HepG2 (cell line): ENCODE results near the gene NSMCE1. TPM values are rescaled to one million over a fixed set of nuclear protein-coding genes. Genes with fewer than 3 reads are reported as not detected.
A peak's percentile ranks its signal among the peaks of the same experiment; 100 is the strongest.

Source experiments
- ATF6 ChIP-seq: sonication (generic); formaldehyde crosslinking; conservative IDR thresholded peaks from 2 replicates; pipeline ENCODE4 v1.4.0; 2020; ENCODE audit warnings: missing genetic modification reagents
- CHD2 ChIP-seq: IDR thresholded peaks from 2 replicates; pipeline ENCODE4 v1.6.1; 2011; ENCODE audit warnings: low read depth, low read length, improper control_type of control experiment
- HNRNPH1 ChIP-seq: fragments of 200-400 bp; formaldehyde crosslinking; optimal IDR thresholded peaks from 2 replicates; pipeline ENCODE3; 2017; ENCODE audit warnings: mild to moderate bottlenecking, low read depth, low read length
- HNRNPUL1 ChIP-seq: fragments of 200-400 bp; formaldehyde crosslinking; IDR thresholded peaks from 2 replicates; pipeline ENCODE4 v1.6.1; 2017; ENCODE audit warnings: low read depth, mild to moderate bottlenecking, low read length, moderate library complexity
- JARID2 ChIP-seq: sonication (generic); formaldehyde crosslinking; IDR thresholded peaks from 2 replicates; pipeline ENCODE4 v1.8.1; 2023; ENCODE audit warnings: missing genetic modification reagents, inconsistent platforms; ENCODE audit not compliant: insufficient replicate concordance
- MAFK ChIP-seq, 2 experiments: IDR thresholded peaks in 1 of 2; conservative IDR thresholded peaks in 1 of 2; 2 replicates each; pipeline ENCODE4 v1.6.1; 2011; ENCODE audit warnings: improper control_type of control experiment in 2 of 2, low read length in 2 of 2
- MZF1 ChIP-seq: sonication (generic); formaldehyde crosslinking; IDR thresholded peaks from 2 replicates; pipeline ENCODE4 v1.8.1; 2023; ENCODE audit warnings: mild to moderate bottlenecking, missing genetic modification reagents, borderline replicate concordance
- RAD51 ChIP-seq: fragments of 450-650 bp; IDR thresholded peaks from 2 replicates; pipeline ENCODE4 v1.6.1; 2016; ENCODE audit warnings: borderline replicate concordance
- RBAK ChIP-seq: sonication (generic); formaldehyde crosslinking; IDR thresholded peaks from 2 replicates; pipeline ENCODE4 v1.5.1; 2020; ENCODE audit warnings: mild to moderate bottlenecking, missing genetic modification reagents
- SIX4 ChIP-seq: sonication (generic); formaldehyde crosslinking; IDR thresholded peaks from 2 replicates; pipeline ENCODE4 v1.4.0; 2020; ENCODE audit warnings: missing genetic modification reagents
- TAF15 ChIP-seq: fragments of 200-400 bp; formaldehyde crosslinking; IDR thresholded peaks from one replicate; pipeline ENCODE4 v1.6.1; 2018; ENCODE audit warnings: mild to moderate bottlenecking, low read depth, low read length; ENCODE audit not compliant: poor library complexity, severe bottlenecking
- ZBTB8A ChIP-seq: sonication (generic); formaldehyde crosslinking; IDR thresholded peaks from 2 replicates; pipeline ENCODE4 v1.4.0; 2020; ENCODE audit warnings: mild to moderate bottlenecking, low read depth, missing genetic modification reagents, borderline replicate concordance
- ZNF234 ChIP-seq: sonication (generic); formaldehyde crosslinking; conservative IDR thresholded peaks from 2 replicates; pipeline ENCODE4 v1.5.1; 2020; ENCODE audit warnings: mild to moderate bottlenecking, missing genetic modification reagents
- ZNF556 ChIP-seq: sonication (generic); formaldehyde crosslinking; IDR thresholded peaks from 2 replicates; pipeline ENCODE4 v1.4.0; 2020; ENCODE audit warnings: mild to moderate bottlenecking, missing genetic modification reagents, borderline replicate concordance
- ZNF557 ChIP-seq: sonication (generic); formaldehyde crosslinking; IDR thresholded peaks from 2 replicates; pipeline ENCODE4 v1.4.0; 2020; ENCODE audit warnings: missing genetic modification reagents
- ZNF720 ChIP-seq: sonication (generic); formaldehyde crosslinking; IDR thresholded peaks from 2 replicates; pipeline ENCODE4 v1.4.0; 2020; ENCODE audit warnings: missing genetic modification reagents
- ZNF775 ChIP-seq: sonication (generic); formaldehyde crosslinking; IDR thresholded peaks from 2 replicates; pipeline ENCODE4 v1.4.0; 2020; ENCODE audit warnings: missing genetic modification reagents, mild to moderate bottlenecking, moderate library complexity, borderline replicate concordance
- ZNF777 ChIP-seq: sonication (generic); formaldehyde crosslinking; IDR thresholded peaks from 2 replicates; pipeline ENCODE4 v1.4.0; 2020; ENCODE audit warnings: missing genetic modification reagents
- ZNF816 ChIP-seq: sonication (generic); formaldehyde crosslinking; IDR thresholded peaks from 2 replicates; pipeline ENCODE4 v1.8.0; 2022; ENCODE audit warnings: missing genetic modification reagents, mild to moderate bottlenecking, borderline replicate concordance
- polyA plus RNA-seq, 8 experiments: library from polyadenylated mRNA; depleted of rRNA in 3 of 8; stranded (reverse) in 7 of 8; unstranded in 1 of 8; fragments of >200 nt; fragmentation: Illumina TruSeq in 4 of 8; extraction: Trizol in 4 of 8; gene quantifications; 2 replicates each; pipeline versions ENCODE4 v1.2.1 to v1.2.3, GENCODE V29; 2011 to 2016; ENCODE audit warnings: low read depth in 4 of 8, missing spikeins in 1 of 8, mixed read lengths in 1 of 8; ENCODE audit not compliant: insufficient read depth in 1 of 8
- total RNA-seq, 5 experiments: library from RNA; depleted of rRNA; stranded (reverse); fragments of >200 nt; fragmentation: Illumina TruSeq; extraction: Trizol; gene quantifications; 2 replicates each; pipeline ENCODE4 v1.2.3, GENCODE V29; 2016; ENCODE audit warnings: low read depth in 1 of 5
- TF ChIP-seq, protein P1 (sequence below): sonication (generic); formaldehyde crosslinking; IDR thresholded peaks from 2 replicates; pipeline ENCODE4 v1.5.0; 2020; ENCODE audit warnings: mild to moderate bottlenecking, missing genetic modification reagents
- TF ChIP-seq, protein P2 (sequence below): IDR thresholded peaks from 2 replicates; pipeline ENCODE4 v1.6.1; 2016; ENCODE audit warnings: missing biosample characterization, missing genetic modification reagents, low read depth
- TF ChIP-seq, protein P3 (sequence below): sonication (generic); formaldehyde crosslinking; IDR thresholded peaks from 2 replicates; pipeline ENCODE4 v1.4.0; 2020; ENCODE audit warnings: mild to moderate bottlenecking, missing genetic modification reagents

Gene NSMCE1
- total and polyA plus RNA-seq, 2 of the 13 experiments (the other 11 are each of a cell fraction or from before 2014, with no cell fraction given) = 42.7 to 52.9 TPM

DNA sequence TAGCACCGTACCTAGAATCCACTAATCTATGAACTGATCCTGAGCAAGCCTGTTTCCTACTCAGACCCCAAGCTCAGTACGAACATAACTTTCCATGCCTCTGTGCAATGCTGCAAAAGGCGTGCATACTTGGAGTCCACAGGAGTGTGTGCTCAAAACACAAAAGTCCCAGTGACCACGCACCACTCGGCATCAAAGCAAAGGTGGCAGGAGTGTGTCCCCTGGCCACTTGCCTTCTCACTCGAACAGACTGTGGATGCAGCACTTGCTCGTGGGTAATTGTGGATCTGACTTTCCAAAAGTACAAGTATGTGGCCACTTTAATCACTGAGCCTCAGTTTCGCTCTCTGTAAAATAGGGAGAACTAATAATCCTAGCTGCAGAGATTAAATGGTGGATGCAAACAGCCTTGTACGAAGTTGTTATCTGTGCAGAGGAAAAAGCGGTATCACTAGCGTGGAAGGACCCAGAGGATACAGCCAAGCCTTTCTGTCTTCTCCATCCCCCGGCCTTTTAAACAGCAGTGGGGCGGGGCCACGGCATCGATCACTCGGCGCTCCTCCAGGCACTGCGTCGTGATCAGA lies 65.6 kb downstream of the NSMCE1 start (continued):
- TF ChIP-seq, protein P1, sequence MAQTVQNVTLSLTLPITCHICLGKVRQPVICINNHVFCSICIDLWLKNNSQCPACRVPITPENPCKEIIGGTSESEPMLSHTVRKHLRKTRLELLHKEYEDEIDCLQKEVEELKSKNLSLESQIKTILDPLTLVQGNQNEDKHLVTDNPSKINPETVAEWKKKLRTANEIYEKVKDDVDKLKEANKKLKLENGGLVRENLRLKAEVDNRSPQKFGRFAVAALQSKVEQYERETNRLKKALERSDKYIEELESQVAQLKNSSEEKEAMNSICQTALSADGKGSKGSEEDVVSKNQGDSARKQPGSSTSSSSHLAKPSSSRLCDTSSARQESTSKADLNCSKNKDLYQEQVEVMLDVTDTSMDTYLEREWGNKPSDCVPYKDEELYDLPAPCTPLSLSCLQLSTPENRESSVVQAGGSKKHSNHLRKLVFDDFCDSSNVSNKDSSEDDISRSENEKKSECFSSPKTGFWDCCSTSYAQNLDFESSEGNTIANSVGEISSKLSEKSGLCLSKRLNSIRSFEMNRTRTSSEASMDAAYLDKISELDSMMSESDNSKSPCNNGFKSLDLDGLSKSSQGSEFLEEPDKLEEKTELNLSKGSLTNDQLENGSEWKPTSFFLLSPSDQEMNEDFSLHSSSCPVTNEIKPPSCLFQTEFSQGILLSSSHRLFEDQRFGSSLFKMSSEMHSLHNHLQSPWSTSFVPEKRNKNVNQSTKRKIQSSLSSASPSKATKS = no peak
- TF ChIP-seq ZNF775 (CRISPR knock-in tag) (no peak; the same call in 1 of the 2 replicates), HNRNPH1 (no peak), CHD2 (no peak), ZNF556 (CRISPR knock-in tag) (no peak; the same call in 1 of the 2 replicates), MZF1 (no peak), ZNF777 (CRISPR knock-in tag) (0 out of 2 replicates have a peak, but pooled peaks have one; percentile 43), HNRNPUL1 (no peak), ZNF720 (no peak), ZNF557 (CRISPR knock-in tag) (0 out of 2 replicates have a peak, but pooled peaks have one; percentile 79), ZNF234 (no peak), JARID2 (CRISPR knock-in tag) (no peak), TAF15 (no peak), ATF6 (CRISPR knock-in tag) (no peak), ZNF816 (CRISPR knock-in tag) (no peak), SIX4 (CRISPR knock-in tag) (no peak), ZBTB8A (no peak), RAD51 (no peak), MAFK (conservative IDR thresholded peaks at IDR 0.05 in 1 of 2, IDR thresholded peaks at IDR 0.05 in 1 of 2; ENCODE audit: low read length in 2 of 2) (peak; percentile 41 to 46; a peak in 2 of 4 replicates), RBAK (CRISPR knock-in tag) (no peak)
- TF ChIP-seq, protein P2, sequence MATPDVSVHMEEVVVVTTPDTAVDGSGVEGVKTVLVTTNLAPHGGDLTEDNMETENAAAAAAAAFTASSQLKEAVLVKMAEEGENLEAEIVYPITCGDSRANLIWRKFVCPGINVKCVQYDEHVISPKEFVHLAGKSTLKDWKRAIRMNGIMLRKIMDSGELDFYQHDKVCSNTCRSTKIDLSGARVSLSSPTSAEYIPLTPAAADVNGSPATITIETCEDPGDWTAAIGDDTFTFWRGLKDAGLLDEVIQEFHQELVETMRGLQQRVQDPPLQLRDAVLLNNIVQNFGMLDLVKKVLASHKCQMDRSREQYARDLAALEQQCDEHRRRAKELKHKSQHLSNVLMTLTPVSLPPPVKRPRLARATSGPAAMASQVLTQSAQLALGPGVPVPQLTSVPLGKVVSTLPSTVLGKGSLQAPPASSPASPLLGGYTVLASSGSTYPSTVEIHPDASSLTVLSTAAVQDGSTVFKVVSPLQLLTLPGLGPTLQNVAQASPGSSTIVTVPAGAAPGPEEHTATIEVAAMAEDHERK = no peak; the same call in none of the 2 replicates
- TF ChIP-seq, protein P3, sequence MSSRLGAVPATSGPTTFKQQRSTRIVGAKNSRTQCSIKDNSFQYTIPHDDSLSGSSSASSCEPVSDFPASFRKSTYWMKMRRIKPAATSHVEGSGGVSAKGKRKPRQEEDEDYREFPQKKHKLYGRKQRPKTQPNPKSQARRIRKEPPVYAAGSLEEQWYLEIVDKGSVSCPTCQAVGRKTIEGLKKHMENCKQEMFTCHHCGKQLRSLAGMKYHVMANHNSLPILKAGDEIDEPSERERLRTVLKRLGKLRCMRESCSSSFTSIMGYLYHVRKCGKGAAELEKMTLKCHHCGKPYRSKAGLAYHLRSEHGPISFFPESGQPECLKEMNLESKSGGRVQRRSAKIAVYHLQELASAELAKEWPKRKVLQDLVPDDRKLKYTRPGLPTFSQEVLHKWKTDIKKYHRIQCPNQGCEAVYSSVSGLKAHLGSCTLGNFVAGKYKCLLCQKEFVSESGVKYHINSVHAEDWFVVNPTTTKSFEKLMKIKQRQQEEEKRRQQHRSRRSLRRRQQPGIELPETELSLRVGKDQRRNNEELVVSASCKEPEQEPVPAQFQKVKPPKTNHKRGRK (CRISPR knock-in tag) = no peak
